Peyer's patch (tissue), 4 donors: ENCODE results near the gene TXNDC17.

Experiments used
- POLR2A ChIP-seq, 2 donors: fragments of 450-650 bp; IDR thresholded peaks; one replicate each; pipeline ENCODE4 v1.5.1; 2017; ENCODE audit warnings: antibody characterized with exemption in 2 of 2, mild to moderate bottlenecking in 2 of 2, moderate library complexity in 2 of 2
- TF ChIP-seq, protein P1 (sequence below), 6 experiments: fragments of 450-650 bp in 4 of 6; fragments of 200-600 bp in 2 of 6; sonication (generic) in 1 of 6; IDR thresholded peaks; one replicate each; pipeline ENCODE4 v1.5.1; 2017 to 2019; ENCODE audit warnings: antibody characterized with exemption in 6 of 6, mild to moderate bottlenecking in 3 of 6, moderate library complexity in 1 of 6

GRCh38 chr17:6671431-6671830, 30.6 kb downstream of the TXNDC17 start:
- TF ChIP-seq, protein P1, sequence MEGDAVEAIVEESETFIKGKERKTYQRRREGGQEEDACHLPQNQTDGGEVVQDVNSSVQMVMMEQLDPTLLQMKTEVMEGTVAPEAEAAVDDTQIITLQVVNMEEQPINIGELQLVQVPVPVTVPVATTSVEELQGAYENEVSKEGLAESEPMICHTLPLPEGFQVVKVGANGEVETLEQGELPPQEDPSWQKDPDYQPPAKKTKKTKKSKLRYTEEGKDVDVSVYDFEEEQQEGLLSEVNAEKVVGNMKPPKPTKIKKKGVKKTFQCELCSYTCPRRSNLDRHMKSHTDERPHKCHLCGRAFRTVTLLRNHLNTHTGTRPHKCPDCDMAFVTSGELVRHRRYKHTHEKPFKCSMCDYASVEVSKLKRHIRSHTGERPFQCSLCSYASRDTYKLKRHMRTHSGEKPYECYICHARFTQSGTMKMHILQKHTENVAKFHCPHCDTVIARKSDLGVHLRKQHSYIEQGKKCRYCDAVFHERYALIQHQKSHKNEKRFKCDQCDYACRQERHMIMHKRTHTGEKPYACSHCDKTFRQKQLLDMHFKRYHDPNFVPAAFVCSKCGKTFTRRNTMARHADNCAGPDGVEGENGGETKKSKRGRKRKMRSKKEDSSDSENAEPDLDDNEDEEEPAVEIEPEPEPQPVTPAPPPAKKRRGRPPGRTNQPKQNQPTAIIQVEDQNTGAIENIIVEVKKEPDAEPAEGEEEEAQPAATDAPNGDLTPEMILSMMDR (IDR thresholded peaks at IDR 0.05), result no peak
- no peak for TF ChIP-seq POLR2A (IDR thresholded peaks at IDR 0.05)
